HG02571 (cell line): ENCODE measurements around the gene SLC51B.
"Not testable (repeated sequence)": the region's sequence is repeated elsewhere in the genome, so short reads cannot be mapped to it uniquely, and the experiment has no call there.

Experiments
- ATAC-seq: cut with Tn5 transposase; IDR thresholded peaks from one replicate; pipeline ENCODE4 v1.9.1; 2021; ENCODE audit warnings: mild to moderate bottlenecking, moderate library complexity; ENCODE audit not compliant: unreplicated experiment

The SLC51B gene

GRCh38 chr15:65096481-65097385, 51.5 kb downstream of the SLC51B start:
- ATAC-seq, result no peak

- no peak for ATAC-seq
Measured at GRCh38 chr15:65097651-65098263, 52.6 kb downstream of the SLC51B start.

- no peak for ATAC-seq
Measured at GRCh38 chr15:65099336-65099735, 54.1 kb downstream of the SLC51B start.

GRCh38 chr15:65099801-65100200, 54.6 kb downstream of the SLC51B start:
- ATAC-seq, result not testable (repeated sequence)

GRCh38 chr15:65100442-65100841, 55.3 kb downstream of the SLC51B start:
- no peak for ATAC-seq

- no peak for ATAC-seq
Measured at GRCh38 chr15:65101411-65101890, 56.3 kb downstream of the SLC51B start.

GRCh38 chr15:65101891-65102708, 56.9 kb downstream of the SLC51B start:
- ATAC-seq, result no peak

- ATAC-seq, result no peak
Measured at GRCh38 chr15:65102912-65103311, 57.7 kb downstream of the SLC51B start.
